ENCODE data around the gene INTS1. TPM values are rescaled to one million over a fixed set of nuclear protein-coding genes. Genes with fewer than 3 reads are reported as not detected.

The INTS1 gene
- total and polyA plus RNA-seq, 2 experiments from 2014 or later: 35.1 to 111 TPM

GRCh38 chr7:1466524-1467271, 37.5 kb downstream of the INTS1 start:
- H3K36me3 ChIP-seq (ENCODE audit: insufficient read depth): no peaks in the 10 kb centered on the region
- peaks cover 5% of the 10 kb centered on the region; the same call in 2 of the 3 replicates for H3K4me1 Mint-ChIP-seq
- TF ChIP-seq EZH2 (IDR thresholded peaks at IDR 0.05; ENCODE audit: low read depth, unreplicated experiment) (no peak), NANOG (IDR thresholded peaks at IDR 0.05; ENCODE audit: borderline replicate concordance) (no peak), ZNF331 (CRISPR knock-in tag; IDR thresholded peaks at IDR 0.05; ENCODE audit: low read depth) (no peak), EZH2phosphoT487 (IDR thresholded peaks at IDR 0.05; ENCODE audit: unreplicated experiment) (no peak), CREB1 (CRISPR knock-in tag; IDR thresholded peaks at IDR 0.05; ENCODE audit: low read depth) (no peak), POLR2AphosphoS5 (IDR thresholded peaks at IDR 0.05; ENCODE audit: low read depth) (no peak), JUNB (IDR thresholded peaks at IDR 0.05; ENCODE audit: unreplicated experiment) (no peak), CTCF (conservative IDR thresholded peaks at IDR 0.05; ENCODE audit: low read depth in 2 of 2) (no peak), ETS1 (IDR thresholded peaks at IDR 0.05) (no peak), ZNF114 (CRISPR knock-in tag; IDR thresholded peaks at IDR 0.05) (no peak), STAT1 (IDR thresholded peaks at IDR 0.05; ENCODE audit: unreplicated experiment) (no peak)
- TF ChIP-seq, protein P1, sequence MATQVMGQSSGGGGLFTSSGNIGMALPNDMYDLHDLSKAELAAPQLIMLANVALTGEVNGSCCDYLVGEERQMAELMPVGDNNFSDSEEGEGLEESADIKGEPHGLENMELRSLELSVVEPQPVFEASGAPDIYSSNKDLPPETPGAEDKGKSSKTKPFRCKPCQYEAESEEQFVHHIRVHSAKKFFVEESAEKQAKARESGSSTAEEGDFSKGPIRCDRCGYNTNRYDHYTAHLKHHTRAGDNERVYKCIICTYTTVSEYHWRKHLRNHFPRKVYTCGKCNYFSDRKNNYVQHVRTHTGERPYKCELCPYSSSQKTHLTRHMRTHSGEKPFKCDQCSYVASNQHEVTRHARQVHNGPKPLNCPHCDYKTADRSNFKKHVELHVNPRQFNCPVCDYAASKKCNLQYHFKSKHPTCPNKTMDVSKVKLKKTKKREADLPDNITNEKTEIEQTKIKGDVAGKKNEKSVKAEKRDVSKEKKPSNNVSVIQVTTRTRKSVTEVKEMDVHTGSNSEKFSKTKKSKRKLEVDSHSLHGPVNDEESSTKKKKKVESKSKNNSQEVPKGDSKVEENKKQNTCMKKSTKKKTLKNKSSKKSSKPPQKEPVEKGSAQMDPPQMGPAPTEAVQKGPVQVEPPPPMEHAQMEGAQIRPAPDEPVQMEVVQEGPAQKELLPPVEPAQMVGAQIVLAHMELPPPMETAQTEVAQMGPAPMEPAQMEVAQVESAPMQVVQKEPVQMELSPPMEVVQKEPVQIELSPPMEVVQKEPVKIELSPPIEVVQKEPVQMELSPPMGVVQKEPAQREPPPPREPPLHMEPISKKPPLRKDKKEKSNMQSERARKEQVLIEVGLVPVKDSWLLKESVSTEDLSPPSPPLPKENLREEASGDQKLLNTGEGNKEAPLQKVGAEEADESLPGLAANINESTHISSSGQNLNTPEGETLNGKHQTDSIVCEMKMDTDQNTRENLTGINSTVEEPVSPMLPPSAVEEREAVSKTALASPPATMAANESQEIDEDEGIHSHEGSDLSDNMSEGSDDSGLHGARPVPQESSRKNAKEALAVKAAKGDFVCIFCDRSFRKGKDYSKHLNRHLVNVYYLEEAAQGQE (IDR thresholded peaks at IDR 0.05; ENCODE audit: unreplicated experiment): no peak
- TF ChIP-seq, protein P2, sequence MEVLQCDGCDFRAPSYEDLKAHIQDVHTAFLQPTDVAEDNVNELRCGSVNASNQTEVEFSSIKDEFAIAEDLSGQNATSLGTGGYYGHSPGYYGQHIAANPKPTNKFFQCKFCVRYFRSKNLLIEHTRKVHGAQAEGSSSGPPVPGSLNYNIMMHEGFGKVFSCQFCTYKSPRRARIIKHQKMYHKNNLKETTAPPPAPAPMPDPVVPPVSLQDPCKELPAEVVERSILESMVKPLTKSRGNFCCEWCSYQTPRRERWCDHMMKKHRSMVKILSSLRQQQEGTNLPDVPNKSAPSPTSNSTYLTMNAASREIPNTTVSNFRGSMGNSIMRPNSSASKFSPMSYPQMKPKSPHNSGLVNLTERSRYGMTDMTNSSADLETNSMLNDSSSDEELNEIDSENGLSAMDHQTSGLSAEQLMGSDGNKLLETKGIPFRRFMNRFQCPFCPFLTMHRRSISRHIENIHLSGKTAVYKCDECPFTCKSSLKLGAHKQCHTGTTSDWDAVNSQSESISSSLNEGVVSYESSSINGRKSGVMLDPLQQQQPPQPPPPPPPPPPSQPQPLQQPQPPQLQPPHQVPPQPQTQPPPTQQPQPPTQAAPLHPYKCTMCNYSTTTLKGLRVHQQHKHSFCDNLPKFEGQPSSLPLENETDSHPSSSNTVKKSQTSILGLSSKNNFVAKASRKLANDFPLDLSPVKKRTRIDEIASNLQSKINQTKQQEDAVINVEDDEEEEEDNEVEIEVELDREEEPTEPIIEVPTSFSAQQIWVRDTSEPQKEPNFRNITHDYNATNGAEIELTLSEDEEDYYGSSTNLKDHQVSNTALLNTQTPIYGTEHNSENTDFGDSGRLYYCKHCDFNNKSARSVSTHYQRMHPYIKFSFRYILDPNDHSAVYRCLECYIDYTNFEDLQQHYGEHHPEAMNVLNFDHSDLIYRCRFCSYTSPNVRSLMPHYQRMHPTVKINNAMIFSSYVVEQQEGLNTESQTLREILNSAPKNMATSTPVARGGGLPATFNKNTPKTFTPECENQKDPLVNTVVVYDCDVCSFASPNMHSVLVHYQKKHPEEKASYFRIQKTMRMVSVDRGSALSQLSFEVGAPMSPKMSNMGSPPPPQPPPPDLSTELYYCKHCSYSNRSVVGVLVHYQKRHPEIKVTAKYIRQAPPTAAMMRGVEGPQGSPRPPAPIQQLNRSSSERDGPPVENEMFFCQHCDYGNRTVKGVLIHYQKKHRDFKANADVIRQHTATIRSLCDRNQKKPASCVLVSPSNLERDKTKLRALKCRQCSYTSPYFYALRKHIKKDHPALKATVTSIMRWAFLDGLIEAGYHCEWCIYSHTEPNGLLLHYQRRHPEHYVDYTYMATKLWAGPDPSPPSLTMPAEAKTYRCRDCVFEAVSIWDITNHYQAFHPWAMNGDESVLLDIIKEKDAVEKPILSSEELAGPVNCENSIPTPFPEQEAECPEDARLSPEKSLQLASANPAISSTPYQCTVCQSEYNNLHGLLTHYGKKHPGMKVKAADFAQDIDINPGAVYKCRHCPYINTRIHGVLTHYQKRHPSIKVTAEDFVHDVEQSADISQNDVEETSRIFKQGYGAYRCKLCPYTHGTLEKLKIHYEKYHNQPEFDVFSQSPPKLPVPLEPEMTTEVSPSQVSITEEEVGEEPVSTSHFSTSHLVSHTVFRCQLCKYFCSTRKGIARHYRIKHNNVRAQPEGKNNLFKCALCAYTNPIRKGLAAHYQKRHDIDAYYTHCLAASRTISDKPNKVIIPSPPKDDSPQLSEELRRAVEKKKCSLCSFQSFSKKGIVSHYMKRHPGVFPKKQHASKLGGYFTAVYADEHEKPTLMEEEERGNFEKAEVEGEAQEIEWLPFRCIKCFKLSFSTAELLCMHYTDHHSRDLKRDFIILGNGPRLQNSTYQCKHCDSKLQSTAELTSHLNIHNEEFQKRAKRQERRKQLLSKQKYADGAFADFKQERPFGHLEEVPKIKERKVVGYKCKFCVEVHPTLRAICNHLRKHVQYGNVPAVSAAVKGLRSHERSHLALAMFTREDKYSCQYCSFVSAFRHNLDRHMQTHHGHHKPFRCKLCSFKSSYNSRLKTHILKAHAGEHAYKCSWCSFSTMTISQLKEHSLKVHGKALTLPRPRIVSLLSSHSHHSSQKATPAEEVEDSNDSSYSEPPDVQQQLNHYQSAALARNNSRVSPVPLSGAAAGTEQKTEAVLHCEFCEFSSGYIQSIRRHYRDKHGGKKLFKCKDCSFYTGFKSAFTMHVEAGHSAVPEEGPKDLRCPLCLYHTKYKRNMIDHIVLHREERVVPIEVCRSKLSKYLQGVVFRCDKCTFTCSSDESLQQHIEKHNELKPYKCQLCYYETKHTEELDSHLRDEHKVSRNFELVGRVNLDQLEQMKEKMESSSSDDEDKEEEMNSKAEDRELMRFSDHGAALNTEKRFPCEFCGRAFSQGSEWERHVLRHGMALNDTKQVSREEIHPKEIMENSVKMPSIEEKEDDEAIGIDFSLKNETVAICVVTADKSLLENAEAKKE (CRISPR knock-in tag; IDR thresholded peaks at IDR 0.05): no peak
- ATAC-seq (peak; percentile 66), DNase-seq (ENCODE audit: low spot score) (peak; percentile 51)
- H3K4me3 ChIP-seq: no peak overlapping the region
- no peak overlapping the region for H3K27ac Mint-ChIP-seq
- H3F3A ChIP-seq (replicated peaks; ENCODE audit: low read depth): no peaks in the 10 kb centered on the region
- H3K79me2 ChIP-seq (replicated peaks; ENCODE audit: insufficient read depth): no peaks in the 10 kb centered on the region
- no peak overlapping the region for H3K4me3 Mint-ChIP-seq
- no peak overlapping the region for H2AFZ ChIP-seq
- no peaks in the 10 kb centered on the region for H4K20me1 ChIP-seq (replicated peaks; ENCODE audit: insufficient read depth)
- no peaks in the 10 kb centered on the region; the same call in 1 of the 2 replicates for H3K4me1 ChIP-seq (ENCODE audit: insufficient read depth)
- no peaks in the 10 kb centered on the region for H3K9me2 ChIP-seq (ENCODE audit: insufficient read depth)
- H3K27ac ChIP-seq (ENCODE audit: low read depth): no peak overlapping the region
- H3K36me3 Mint-ChIP-seq (ENCODE audit: low read depth): peaks cover 3% of the 10 kb centered on the region; the same call in 1 of the 3 replicates
- H3K9me3 Mint-ChIP-seq: no peaks in the 10 kb centered on the region
- no peaks in the 10 kb centered on the region for H3K27me3 ChIP-seq (ENCODE audit: insufficient read depth)
- H3K4me2 ChIP-seq: no peak overlapping the region
- peaks cover 11% of the 10 kb centered on the region for H3K27me3 Mint-ChIP-seq (ENCODE audit: insufficient read depth, low read depth, poor library complexity)

Data from GM23338 (cell line).